Regular cardiac myocyte (primary cell): ENCODE results near the gene TSSK3. TPM values are rescaled to one million over a fixed set of nuclear protein-coding genes. Genes with fewer than 3 reads are reported as not detected.

Source experiments
- total RNA-seq: library from RNA; depleted of rRNA; stranded (reverse); fragments of >200 nt; gene quantifications from 2 replicates; pipeline ENCODE4 v1.2.3, GENCODE V29; 2014

The TSSK3 gene
- total RNA-seq = 0.56 TPM in 1 of 2 replicates, not detected in the other

DNA sequence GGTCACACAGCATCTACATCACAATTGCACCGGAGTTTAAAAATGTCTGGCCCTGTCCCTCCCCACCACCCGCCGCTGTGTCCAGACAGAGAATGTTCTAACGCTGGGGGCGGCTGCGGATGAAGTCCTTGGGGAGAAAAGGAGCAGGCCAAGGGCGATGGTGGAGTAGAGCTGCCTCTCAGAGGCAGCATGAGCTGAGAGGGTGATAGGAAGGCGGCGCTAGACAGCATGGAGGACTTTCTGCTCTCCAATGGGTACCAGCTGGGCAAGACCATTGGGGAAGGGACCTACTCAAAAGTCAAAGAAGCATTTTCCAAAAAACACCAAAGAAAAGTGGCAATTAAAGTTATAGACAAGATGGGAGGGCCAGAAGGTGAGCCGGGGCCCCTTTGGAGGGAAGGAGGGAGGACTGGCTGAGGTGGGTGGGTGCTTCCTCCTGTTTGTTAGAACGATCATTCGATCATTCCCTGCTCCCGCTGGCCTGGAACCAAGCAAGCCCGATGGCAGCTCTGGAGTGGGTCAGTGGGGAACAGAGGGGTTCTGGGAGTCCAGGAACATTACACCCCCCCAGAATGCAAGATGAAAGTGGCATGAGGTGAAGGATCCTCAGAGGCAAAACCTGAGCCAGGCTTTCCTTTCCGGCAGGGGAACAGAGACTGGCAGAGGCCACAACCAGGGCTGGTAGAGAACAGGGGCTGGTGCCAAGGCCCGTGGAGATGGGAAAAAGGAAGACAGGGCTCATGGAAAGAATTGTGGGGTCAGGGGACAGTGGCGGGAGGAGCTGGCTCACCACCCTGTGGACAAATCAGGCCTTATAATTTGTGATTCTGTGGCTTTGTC is at the start of gene TSSK3, which contains the start of gene FAM229A:
Gene TSSK3 (plus strand): TSS at position 66 of the 840 bp plus-strand sequence. CDS start 163 bp downstream, at position 229.
Gene FAM229A (minus strand): TSS at position 12 of the 840 bp plus-strand sequence. CDS start 394 bp downstream, outside the sequence.

GRCh38 chr1:32335790-32336590 is 26.3 kb upstream of the TSSK3 start, which contains the start of gene MARCKSL1:
MARCKSL1 (minus strand) TSS chr1:32336233; CDS start chr1:32336033, 200 bp downstream.

GRCh38 chr1:32394141-32394889 is 32.0 kb downstream of the TSSK3 start, which contains the start of gene BSDC1:
BSDC1 (minus strand) TSS chr1:32394441; CDS start chr1:32394414, 27 bp downstream.

Other genes with a start within 250 kb of the TSSK3 start
- 78.4 and 108 TPM in 2 replicates for gene TXLNA, start 182.9 kb upstream of the TSSK3 start, total RNA-seq
- 7.9 and 17.3 TPM in 2 replicates for gene CCDC28B, start 161.9 kb upstream of the TSSK3 start, total RNA-seq
- gene IQCC, start 156.9 kb upstream of the TSSK3 start, total RNA-seq = 1.7 and 1.9 TPM in 2 replicates
- gene DCDC2B, start 153.4 kb upstream of the TSSK3 start, total RNA-seq = not detected in 2 replicates
- gene TMEM234, start 140.2 kb upstream of the TSSK3 start, total RNA-seq = 12.1 and 14.4 TPM in 2 replicates
- gene EIF3I, start 140.1 kb upstream of the TSSK3 start, total RNA-seq = 335 and 518 TPM in 2 replicates
- 0.38 and 2.0 TPM in 2 replicates for gene FAM167B, start 115.3 kb upstream of the TSSK3 start, total RNA-seq
- gene LCK, start 111.3 kb upstream of the TSSK3 start, total RNA-seq = not detected in 2 replicates
- gene HDAC1, start 70.5 kb upstream of the TSSK3 start, total RNA-seq = 53.0 and 92.6 TPM in 2 replicates
- 11.8 and 23.0 TPM in 2 replicates for gene MARCKSL1, start 26.3 kb upstream of the TSSK3 start, total RNA-seq
- gene FAM229A, start 54 bp upstream of the TSSK3 start, total RNA-seq = 0.58 and 1.1 TPM in 2 replicates
- 46.6 and 83.4 TPM in 2 replicates for gene BSDC1, start 31.9 kb downstream of the TSSK3 start, total RNA-seq
- under 0.01 TPM in 2 replicates for gene ZBTB8B, start 102.5 kb downstream of the TSSK3 start, total RNA-seq
- gene ZBTB8A, start 176.9 kb downstream of the TSSK3 start, total RNA-seq = 4.6 and 7.0 TPM in 2 replicates